NCI-H2081 treated with DMSO at 0.1 percent for 48 hours (cell line): ENCODE results near the gene NPBWR2.
"Not testable (repeated sequence)": the region's sequence is repeated elsewhere in the genome, so short reads cannot be mapped to it uniquely, and the experiment has no call there.

ENCODE experiments used
- DNase-seq: peaks from one replicate; lab custom pipeline; 2025; lab: John Stamatoyannopoulos, UW

The NPBWR2 gene

DNA sequence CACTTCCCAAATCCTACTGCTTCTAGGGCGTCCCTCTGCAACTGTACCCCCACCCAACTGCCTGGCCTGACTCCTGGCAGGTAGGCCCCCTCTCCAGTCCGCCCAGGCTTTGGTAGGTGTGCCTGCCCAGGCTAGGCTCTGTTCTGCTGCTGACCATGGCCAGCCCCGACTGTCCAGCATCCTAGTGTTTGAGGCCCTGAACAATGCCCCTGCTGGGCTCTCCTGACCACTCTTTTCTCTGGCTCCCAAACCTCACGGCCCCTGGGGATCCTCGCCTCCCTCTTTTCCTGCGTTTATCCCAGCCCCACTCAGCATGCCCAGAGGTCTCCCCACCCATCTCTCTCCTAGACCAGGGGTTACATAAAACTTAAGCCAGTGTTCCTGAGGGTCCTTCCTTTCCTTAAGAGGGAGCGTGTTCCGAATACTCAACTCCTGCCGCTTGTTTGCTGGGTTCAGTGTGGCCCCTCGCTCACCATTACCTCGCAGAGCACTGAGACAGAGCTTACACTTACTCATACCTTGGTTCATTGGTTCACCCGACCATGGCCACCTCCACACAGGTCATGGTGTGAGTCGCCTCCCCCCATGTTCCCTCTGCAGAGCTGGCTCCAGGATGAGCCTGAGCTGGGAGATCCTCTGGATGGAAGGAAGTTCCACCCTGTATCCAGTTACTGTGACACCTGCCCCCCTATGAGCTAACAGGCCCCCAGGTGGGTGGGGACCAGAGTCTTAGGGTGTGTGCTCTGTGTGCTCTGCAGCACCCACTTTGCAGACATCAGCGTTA is 35.8 kb upstream of the NPBWR2 start:
- no peak for DNase-seq

DNA sequence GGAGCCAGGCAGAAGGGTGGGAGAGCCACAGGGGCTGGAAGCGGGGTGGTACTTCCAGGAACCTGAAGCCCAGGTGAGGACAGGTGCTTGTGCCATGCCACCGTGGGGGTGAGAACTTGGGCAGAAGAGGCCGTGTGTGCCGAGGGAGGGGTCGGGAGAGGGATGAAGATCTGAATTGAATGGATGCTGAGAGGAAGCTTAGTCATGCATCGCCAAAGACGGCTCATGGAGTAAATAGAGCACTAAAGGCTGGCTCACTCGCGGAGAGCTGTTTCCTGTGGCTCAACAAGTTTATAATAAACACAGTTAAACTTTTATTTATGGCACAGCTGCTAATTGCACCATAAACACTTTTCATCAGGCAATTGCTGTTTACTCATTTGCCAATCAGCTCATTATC is 35.2 kb upstream of the NPBWR2 start:
- no peak for DNase-seq

DNA sequence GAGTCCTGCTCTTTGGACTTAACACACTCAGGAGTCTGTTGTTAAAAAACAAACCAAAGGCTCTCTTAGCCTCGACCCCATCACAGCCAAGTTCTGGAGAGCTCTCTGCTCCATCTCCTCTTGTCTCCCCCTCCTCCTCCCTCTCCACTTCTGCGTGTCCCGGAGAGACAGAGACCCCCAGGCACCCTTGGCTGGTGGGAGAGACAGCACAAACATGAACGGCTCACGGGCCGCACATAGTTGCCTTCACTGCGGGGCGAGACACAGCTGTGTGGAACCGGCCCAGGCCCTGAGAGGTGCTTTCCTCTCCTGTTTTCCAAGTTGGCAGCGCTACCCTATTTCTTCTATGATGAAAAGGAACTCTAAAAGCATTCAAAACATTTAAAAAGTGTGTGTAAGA is 33.6 kb upstream of the NPBWR2 start:
- no peak for DNase-seq

DNA sequence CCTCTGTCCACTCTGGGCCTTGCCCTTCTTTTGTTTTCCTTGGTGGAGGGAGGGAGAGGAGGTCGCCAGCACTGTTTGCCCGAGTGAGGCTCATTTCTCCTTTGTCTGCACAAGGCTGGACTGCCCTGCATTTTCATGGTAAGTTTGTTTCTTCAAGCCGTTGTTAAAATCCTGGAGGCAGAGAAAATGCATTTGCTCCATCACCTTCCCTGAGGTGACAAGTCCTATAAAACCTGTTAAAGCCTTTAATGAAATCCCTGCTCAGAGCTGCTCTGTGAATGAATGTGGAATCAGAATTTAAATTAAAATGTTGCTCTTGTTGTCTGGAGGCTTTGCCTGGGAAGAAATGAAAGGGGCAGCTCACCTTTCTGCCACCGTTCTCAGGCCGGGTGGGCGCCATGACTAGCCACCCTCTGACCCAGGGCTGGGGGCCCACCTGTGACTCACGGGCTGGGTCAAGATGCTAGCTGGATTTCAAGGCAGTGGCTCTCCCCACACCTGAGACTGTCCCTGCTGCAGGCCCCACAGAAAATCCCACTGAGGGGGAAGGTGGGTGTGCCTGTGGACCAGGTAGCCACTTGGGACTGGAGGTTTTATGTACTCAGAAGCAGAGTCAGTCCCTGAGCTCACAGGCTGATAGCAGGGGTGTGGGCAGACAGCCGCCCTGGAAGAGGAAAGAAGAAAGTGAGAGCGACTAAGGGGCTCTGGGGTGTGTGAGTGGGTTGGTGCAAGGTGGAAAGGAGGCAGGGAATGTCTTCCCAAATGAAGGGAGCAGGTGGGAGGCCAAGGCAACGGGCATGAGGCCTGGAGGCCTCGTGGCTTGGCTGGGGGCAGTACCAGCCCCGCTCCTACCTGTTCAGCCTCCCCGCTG is 32.9 kb upstream of the NPBWR2 start:
- no peak for DNase-seq

DNA sequence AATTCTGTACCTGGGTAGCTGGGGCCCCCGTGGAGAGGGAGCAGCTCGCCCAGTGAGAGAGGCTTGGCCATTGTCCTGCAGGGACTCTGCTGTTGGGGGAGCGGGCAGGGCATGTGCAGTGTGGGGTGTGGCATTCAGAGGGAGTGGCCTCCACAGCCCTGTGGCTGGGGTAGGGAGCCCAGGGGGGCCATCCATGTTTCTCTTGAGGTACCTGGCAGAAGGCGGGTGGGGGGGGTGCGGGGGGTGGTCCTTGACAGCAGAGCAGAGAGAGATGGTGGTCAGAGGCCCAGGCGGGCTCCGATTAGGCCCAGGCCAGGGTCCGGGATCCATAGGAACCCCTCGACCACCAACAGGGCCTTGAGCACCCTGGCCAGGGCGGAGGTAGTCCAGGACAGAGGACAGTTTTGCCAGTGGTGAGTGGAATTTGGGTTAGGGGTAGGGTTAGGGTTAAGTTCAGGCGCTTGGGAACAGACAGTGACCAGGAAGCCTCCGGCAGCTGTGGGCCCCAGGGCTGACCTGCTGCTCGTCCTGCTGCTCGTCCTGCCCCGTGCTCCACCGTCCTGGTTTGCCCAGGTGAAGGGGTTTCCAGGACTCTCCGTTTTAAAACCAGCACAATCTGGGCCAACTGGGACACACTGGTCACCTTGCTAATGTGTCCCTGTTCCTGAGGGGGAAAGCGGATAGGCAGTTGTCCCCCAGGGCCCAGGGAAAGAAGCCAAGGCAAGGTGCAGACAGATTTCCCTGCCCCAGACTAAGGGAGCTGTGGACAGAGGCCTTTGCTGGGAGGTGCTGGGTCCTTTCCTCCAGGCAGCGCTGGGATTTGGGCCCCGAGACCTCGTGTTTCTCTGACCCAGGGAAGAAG is 32.1 kb upstream of the NPBWR2 start:
- DNase-seq: no peak

DNA sequence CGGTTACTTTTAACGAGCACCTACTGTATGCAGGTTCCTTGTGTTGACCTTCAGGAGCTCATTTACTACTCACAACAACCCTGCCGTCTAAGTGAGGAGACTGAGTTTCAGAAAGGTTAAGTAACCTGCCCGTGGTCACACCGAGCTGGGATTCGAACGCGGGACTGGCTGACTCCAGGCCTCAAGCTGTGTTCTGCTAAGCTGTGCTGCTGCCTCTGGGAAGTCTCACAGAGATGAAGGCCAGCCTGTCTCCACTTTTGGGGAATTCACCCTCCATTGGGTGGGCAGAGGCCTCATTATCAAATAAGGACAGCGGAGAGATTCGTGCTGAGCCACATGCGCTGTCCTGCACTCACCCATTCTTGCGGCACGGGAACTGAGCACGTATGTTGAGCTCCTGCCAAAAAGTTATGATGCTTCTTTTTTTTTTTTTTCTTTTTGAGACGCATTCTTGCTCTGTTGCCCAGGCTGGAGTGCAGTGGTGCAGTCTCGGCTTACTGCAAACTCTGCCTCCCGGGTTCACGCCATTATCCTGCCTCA is 31.0 kb upstream of the NPBWR2 start:
- no peak for DNase-seq

DNA sequence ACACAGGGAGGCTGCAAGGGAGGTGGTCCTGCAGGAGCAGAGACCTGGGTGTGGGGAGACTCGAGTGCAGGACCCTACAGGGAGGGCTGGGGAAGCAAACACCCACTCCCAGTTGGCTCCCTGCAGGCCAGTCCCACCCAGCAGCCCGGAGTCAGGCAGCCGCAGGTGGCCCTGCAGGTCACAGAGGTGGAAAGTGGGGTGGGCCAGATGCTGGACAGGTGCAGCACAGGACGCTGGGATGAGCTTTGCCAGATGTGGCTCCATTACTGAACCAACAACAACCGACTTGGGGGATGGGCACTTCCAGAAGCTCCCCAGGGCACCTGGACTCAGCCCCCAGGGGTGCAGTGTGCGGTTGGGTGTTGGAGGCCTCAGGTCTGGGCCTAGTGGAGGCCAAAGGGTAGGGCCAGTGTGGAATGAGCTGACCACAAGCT is 30.2 kb upstream of the NPBWR2 start:
- no peak for DNase-seq

DNA sequence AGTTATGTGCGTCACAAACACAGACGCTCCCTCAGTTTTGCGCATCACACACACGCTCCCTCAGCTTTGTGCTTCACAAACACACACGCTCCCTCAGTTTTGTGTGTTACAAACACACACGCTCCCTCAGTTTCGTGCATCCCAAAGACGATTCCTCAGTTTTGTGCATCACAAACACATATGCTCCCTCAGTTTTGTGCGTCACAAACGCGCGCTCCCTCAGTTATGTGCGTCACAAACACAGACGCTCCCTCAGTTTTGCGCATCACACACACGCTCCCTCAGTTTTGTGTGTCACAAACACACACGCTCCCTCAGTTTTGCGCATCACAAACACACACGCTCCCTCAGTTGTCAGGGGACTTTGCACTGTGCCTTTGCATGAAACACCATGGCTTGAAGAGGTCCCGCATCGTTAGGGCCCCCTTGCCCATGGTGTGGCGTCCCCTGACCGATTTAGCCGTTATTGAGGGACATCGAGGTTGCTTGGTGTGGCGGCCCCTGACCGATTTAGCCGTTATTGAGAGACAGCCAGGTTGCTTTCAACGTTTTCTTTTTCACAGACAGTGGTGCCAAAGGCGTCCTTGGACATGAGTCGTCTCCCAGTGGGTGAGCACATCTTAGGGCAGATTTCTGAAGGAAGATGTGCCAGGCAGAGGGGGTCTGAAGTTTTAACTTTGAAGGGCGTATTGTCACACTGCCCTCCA is 28.8 kb upstream of the NPBWR2 start:
- no peak for DNase-seq

DNA sequence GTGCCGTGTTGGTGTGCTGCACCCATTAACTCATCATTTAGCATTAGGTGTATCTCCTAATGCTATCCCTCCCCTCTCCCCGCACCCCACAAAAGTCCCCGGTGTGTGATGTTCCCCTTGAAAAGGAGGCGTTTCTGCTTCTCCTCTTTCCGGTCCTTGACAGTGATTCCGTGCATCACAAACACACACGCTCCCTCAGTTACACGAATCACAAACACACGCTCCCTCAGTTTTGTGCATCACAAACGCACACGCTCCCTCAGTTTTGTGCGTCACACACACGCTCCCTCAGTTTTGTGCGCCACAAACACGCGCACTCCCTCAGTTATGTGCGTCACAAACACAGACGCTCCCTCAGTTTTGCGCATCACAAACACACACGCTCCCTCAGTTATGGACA is 27.4 kb upstream of the NPBWR2 start:
- DNase-seq: not testable (repeated sequence)

DNA sequence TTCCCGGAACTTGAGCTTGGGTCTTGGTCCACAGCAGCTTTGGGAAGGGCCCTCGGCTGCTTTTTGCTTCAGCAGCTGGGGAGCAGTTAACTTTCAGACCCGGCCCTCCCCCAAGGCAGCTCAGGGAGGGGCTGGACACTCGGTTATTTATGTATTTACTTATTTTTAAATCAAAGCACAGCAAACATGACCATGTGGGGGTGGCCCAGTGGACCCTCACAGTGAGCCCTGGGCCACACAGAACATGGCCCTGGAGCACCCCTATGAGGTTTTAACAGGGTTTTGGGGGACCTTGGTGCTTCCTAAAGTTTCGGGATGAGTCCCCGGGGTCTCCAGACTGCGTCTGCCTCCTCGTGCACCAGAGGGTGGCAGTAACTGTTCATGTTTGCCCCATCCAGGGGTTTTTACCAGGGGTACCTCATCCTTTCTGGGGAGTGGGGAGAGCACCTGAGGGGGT is 26.6 kb upstream of the NPBWR2 start:
- DNase-seq: no peak

DNA sequence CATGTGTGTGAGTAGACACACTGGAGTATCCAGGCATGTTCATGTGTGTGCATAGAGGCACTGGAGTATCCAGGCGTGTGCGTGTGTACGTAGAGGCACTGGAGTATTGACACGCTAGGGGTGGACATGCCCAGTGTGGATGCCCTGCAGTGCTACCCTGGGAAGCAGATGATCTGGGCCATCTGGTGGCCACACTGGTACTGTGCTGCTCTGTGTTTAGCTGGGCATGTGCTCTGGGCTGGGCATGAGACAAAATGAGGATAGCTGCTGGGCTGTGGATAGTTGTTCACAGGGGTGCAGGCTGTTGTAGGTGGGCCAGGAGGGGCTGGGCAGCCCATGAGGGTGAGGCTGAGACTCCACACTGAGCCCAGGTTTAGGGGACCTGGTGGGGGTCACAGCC is 24.0 kb upstream of the NPBWR2 start:
- DNase-seq: no peak

DNA sequence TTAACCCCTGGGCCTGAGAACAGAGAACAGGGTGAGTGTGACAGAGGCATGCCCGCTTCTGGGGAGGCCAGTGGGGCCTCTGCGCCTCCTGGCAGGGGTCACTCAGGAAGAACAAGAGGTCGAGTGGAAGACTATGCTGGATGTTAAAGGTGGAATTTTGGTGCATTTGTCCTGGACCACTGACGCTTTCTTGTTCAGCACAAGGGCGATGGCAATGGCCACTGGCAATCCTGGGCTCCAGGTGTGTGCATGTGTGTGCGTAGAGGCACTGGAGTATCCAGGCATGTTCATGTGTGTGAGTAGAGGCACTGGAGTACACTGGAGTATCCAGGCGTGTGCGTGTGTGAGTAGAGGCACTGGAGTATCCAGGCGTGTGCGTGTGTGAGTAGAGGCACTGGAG is 23.5 kb upstream of the NPBWR2 start:
- no peak for DNase-seq

DNA sequence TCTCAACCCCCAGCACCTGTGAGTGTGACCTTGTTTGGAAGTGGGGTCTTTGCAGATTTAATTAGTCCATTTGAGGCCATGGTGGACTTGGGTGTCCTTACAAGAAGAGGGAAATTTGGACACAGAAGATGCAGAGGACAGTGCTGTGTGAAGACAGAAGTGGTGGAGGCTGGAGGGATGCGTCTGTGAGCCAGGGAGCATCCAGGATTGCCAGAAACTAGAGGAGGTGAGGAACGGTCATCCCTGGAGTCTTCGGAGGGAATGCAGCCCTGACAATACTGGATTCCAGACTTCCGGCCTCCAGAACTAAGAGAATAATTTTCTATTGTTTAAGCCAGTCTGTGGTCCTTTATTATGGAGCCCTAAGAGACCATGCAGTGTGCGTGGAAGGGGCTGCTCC is 22.9 kb upstream of the NPBWR2 start:
- DNase-seq: no peak

DNA sequence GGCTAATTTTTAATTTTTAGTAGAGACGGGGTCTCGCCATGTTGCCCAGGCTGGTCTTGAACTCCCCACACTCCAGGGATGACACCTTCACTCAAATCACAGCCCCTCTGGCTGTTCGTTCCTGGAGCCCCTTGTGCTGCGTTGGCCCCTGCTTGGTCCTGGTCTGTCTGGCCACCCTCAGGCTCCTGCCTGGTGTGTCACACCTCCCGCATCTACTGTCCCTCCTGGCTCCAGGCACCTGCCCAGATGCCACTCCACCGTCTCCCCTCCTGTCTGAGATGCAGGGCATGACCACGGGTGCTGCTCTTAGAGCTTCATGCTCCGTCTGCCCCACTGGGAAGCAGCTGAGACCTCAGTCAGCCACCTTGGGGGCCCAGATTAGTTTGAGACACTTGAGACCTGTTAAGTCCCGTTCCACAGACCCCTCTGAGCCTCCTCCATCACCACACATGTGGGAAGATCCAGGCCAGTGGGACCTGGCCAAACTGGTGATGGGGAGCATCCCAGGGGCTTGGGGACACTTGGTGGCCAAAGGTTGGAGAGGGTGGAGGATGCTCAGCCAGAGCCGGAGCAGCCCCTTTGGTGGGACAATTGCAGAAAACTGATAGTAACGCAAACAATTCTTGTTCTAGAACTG is 21.9 kb upstream of the NPBWR2 start:
- no peak for DNase-seq

DNA sequence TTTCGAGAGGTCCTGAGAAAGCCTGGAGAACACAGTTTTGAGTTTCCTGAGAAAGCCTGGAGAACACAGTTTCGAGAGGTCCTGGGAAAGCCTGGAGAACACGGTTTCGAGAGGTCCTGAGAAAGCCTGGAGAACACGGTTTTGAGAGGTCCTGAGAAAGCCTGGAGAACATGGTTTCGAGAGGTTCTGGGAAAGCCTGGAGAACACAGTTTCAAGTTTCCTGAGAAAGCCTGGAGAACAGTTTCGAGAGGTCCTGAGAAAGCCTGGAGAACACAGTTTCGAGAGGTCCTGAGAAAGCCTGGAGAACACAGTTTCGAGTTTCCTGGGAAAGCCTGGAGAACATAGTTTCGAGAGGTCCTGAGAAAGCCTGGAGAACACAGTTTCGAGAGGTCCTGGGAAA is 16.2 kb upstream of the NPBWR2 start:
- DNase-seq: not testable (repeated sequence)

DNA sequence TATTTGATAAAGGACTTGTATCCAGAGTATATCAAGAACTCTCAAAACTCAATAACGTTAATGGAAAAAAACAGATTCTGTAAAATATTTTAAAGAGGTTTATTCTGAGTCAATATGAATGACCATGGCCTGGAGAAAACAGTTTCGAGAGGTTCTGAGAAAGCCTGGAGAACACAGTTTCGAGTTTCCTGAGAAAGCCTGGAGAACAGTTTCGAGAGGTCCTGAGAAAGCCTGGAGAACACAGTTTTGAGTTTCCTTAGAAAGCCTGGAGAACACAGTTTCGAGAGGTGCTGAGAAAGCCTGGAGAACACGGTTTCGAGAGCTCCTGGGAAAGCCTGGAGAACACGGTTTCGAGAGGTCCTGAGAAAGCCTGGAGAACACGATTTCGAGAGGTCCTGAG is 15.6 kb upstream of the NPBWR2 start:
- DNase-seq: not testable (repeated sequence)

DNA sequence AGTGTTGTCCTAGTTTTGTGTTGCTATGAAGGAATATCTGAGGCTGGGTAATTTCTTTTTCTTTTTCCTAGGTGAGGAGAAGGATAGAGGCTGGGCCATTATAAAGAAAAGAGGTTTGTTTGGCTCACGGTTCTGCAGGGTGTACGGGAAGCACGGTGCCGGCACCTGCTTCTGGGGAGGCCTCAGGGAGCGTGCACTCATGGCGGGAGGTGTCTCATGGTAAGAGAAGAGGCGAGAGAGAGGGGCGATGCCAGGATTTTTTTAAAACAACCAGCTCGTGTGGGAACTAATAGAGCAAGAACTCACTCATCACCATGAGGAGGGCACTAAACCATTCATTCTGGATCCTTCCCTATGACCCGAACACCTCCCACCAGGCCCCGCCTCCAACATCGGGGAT is 14.2 kb upstream of the NPBWR2 start:
- DNase-seq: no peak

DNA sequence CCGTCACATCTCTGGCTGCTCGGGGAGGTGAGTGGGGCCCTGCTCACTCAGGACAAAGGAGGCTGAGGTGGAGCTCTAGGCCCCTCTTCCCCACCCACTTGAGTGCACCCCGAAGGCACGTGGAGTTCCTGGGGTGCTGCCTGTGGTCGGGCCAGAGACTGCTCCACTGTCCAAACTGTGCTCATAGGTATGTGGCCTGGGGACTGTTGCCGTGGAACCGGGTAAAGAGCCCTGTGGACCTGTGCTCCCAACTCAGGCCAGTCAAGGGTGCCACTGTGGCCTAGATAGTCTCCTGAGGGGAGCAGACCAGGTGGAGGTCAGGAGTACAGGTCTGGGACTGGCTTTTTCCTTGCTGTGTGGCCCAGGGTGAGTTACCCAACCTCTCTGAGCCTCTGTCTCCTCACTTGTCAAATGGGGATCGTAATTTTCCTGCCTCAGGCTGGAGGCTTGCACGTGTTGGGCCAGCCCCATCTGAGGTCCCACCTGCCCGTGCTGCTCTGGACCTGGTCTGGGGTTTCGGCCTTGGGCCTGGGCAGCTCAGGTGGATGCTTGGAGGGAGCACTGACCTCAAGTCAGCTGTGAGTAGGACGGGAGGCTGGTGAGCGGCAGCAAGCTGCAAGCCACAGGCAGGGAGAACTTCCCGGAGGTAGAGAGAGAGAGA is 12.4 kb upstream of the NPBWR2 start:
- DNase-seq: no peak

DNA sequence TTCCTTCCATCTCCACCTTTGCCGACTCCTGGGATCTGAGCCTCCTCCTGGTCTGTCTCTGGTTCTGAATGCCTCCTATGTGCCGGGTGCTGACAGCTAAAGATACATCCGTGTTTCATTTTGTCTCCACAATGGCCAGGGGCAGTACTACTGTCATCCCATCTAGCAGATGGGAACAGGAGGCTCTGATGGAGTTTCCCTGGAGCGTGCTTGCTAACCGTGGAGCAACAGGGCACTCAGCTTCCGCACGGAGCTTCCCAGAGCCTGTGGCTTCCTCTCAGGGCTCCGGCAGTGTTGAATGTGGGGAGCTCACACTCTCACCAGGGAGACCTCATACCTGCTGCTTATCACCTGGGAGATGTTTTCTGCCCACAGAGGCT is 11.9 kb upstream of the NPBWR2 start:
- DNase-seq: no peak

DNA sequence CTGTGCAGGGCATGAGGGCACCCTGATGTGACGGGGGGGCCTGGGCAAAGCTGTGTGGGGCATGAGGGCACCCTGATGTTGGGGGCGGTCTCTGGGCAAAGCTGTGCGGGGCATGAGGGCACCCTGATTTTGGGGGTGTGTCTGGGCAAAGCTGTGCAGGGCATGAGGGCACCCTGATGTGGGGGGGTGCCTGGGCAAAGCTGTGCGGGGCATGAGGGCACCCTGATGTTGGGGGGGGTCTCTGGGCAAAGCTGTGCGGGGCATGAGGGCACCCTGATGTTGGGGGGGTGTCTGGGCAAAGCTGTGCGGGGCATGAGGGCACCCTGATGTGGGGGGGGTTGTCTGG is 10.0 kb upstream of the NPBWR2 start:
- not testable (repeated sequence) for DNase-seq
